Measurements from ENCODE around the gene TRIM66. TPM values are rescaled to one million over a fixed set of nuclear protein-coding genes. Genes with fewer than 3 reads are reported as not detected.

TRIM66 gene
- total RNA-seq, 5 donors from 2014 or later (not counting 1 experiment from before 2014, with no cell fraction given) = 17.9 to 23.5 (median 23.4) TPM

GRCh38 chr11:8566613-8567210 lies 115.8 kb downstream of the TRIM66 start:
- Mint-ChIP-seq H3K4me3 (no peak overlapping the region), H3K9me3 (peaks cover 0 to 2% (median 0%) of the 10 kb centered on the region in 3 donors), H3K36me3 (no peaks in the 10 kb centered on the region), H3K27ac (no peak overlapping the region), H3K4me1 (no peaks in the 10 kb centered on the region), H3K27me3 (peaks cover 31 to 36% of the 10 kb centered on the region in 2 donors)
- no peak overlapping the region for H3K4me3 ChIP-seq (ENCODE audit: control insufficient read depth in 1 of 2, extremely low read depth in 1 of 2, low read length in 1 of 2)
- no peaks in the 10 kb centered on the region for H3K4me1 ChIP-seq (ENCODE audit: control insufficient read depth in 1 of 2, extremely low read depth in 1 of 2, insufficient read depth in 2 of 2, low read length in 2 of 2)
- no peak overlapping the region for H3K27ac ChIP-seq (ENCODE audit: low read length)
- peaks cover 0 to 3% of the 10 kb centered on the region in 2 experiments for H3K27me3 ChIP-seq (replicated peaks in 1 of 2; ENCODE audit: control insufficient read depth in 2 of 2, extremely low read depth in 1 of 2, insufficient read depth in 2 of 2, low read length in 1 of 2)
- CTCF ChIA-PET = interaction anchor here (0.5 to 1.5 kb wide), 14 partner anchors 9 to 393 kb away, joined by 3 to 4 read pairs (median 3); no protein-coding TSS in a partner anchor
- no CpG with 5 or more reads among the region's 5 CpGs for WGBS (ENCODE audit: insufficient coverage)
- POLR2A ChIA-PET = interaction anchor here in 1 of 2 donors (0.6 kb wide), 1 partner anchor 419 kb away, joined by 17 read pairs; no protein-coding TSS in a partner anchor
- no peaks in the 10 kb centered on the region for H3K36me3 ChIP-seq (ENCODE audit: control insufficient read depth in 2 of 2, extremely low read depth in 1 of 2, insufficient read depth in 1 of 2, low read length in 1 of 2)
- H3K9me3 ChIP-seq = no peaks in the 10 kb centered on the region
- DNase-seq = peak in 1 of 35 experiments; percentile 48
- ATAC-seq (replicated peaks in 1 of 4) = no peak

- DNase-seq (no peak), ATAC-seq (replicated peaks in 1 of 4) (no peak)
- Mint-ChIP-seq H3K4me1 (no peaks in the 10 kb centered on the region), H3K4me3 (no peak overlapping the region), H3K36me3 (no peaks in the 10 kb centered on the region), H3K9me3 (peaks cover 3 to 11% (median 5%) of the 10 kb centered on the region in 3 donors), H3K27me3 (peaks cover 23 to 38% of the 10 kb centered on the region in 2 donors), H3K27ac (no peak overlapping the region)
- Histone ChIP-seq H3K9me3 (no peaks in the 10 kb centered on the region), H3K4me3 (ENCODE audit: control insufficient read depth in 1 of 2, extremely low read depth in 1 of 2, low read length in 1 of 2) (no peak overlapping the region), H3K36me3 (ENCODE audit: control insufficient read depth in 2 of 2, extremely low read depth in 1 of 2, insufficient read depth in 1 of 2, low read length in 1 of 2) (no peaks in the 10 kb centered on the region), H3K27ac (ENCODE audit: low read length) (no peak overlapping the region), H3K4me1 (ENCODE audit: control insufficient read depth in 1 of 2, extremely low read depth in 1 of 2, insufficient read depth in 2 of 2, low read length in 2 of 2) (no peaks in the 10 kb centered on the region), H3K27me3 (replicated peaks in 1 of 2; ENCODE audit: control insufficient read depth in 2 of 2, extremely low read depth in 1 of 2, insufficient read depth in 2 of 2, low read length in 1 of 2) (peaks cover 0 to 3% of the 10 kb centered on the region in 2 experiments)
- ChIA-PET POLR2A (no interaction called here), CTCF (interaction anchor here in 1 of 2 donors (0.6 kb wide), 1 partner anchor 342 kb away, joined by 3 read pairs; no protein-coding TSS in a partner anchor)
- WGBS (ENCODE audit: insufficient coverage) = no CpG with 5 or more reads among the region's 2 CpGs
Measured at GRCh38 chr11:8564526-8564925, 117.9 kb downstream of the TRIM66 start.

Other genes with a start within 250 kb of the TRIM66 start
- gene STK33, start 88.4 kb downstream of the TRIM66 start, total RNA-seq = 1 to 10 TPM in 3 of 5 donors, under 1 TPM in 2; 0.30 to 1.5 (median 1.3) TPM
- 1,000 to 10,000 TPM; 1,339 to 2,234 (median 1,487) TPM for gene RPL27A, start 127 bp upstream of the TRIM66 start, total RNA-seq
- gene AKIP1, start 228.5 kb upstream of the TRIM66 start, total RNA-seq = 10 to 100 TPM in 3 of 5 donors, 1 to 10 TPM in 2; 5.8 to 17.9 (median 11.1) TPM